HG03159 (cell line): ENCODE measurements around the gene OGN.

Source experiments
- ATAC-seq: cut with Tn5 transposase; IDR thresholded peaks from one replicate; pipeline ENCODE4 v1.9.1; 2021; ENCODE audit warnings: mild to moderate bottlenecking, moderate library complexity; ENCODE audit not compliant: unreplicated experiment

The OGN gene

DNA sequence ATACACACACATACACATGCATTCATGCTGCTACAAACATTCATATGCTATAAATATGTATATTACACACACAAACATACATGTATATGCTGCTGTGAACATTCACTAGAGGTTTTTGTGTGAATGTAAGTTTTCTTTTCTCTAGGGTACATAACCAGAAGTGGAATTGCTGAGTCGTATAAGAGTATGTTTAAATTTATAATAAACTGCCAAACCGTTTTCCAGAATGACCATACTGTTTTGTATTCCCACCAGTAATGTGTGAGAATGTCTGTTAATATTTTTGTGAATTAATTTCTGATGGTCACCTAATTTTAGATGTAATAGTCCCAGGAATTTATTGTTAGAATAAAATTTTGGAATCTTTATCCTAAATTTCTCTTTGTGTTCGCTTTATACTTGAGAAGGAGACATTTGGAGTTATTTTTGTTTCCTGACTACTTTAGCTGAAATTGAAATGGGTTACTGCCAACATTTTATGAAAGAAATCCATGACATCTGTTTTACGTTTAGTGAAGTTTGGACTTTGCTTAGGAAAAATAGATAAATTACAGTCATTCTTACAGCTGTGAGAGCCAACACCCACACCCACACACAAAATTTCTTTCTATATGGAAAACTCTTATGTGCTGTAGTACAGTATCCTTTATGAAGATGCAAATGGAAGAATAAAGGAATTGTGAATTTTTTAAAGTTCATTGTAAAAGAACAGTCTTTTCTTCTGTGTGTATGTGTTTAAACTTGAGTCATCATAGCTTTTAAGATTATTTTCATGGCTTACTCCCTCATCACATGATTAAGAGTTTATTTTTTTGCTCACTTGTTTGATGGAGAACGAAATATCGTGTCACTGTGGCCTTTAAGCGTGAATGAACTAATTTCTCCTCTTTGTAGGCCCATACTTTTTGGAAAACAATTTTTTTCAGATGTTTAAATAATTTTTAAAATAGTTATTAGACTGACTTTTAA, 54.3 kb downstream of the OGN start:
- no peak for ATAC-seq

DNA sequence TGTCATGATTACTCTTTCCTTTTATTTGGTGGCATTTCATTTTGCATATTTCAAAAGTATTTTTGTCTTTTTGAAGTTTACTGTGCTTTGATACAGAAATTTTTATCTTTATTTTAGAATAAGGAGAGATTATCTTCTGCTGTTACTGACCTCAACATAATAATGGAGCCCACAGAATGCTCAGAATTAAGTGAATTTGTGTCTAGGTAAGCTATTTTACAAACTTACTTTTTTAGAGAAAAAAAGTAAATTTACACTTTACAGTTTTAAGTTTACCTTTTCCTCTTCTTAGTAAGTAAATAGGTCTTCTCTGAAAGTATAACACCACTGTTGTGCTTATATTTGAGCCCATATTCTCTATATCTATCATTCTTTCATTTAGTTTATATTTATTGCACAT, 58.8 kb downstream of the OGN start:
- no peak for ATAC-seq

DNA sequence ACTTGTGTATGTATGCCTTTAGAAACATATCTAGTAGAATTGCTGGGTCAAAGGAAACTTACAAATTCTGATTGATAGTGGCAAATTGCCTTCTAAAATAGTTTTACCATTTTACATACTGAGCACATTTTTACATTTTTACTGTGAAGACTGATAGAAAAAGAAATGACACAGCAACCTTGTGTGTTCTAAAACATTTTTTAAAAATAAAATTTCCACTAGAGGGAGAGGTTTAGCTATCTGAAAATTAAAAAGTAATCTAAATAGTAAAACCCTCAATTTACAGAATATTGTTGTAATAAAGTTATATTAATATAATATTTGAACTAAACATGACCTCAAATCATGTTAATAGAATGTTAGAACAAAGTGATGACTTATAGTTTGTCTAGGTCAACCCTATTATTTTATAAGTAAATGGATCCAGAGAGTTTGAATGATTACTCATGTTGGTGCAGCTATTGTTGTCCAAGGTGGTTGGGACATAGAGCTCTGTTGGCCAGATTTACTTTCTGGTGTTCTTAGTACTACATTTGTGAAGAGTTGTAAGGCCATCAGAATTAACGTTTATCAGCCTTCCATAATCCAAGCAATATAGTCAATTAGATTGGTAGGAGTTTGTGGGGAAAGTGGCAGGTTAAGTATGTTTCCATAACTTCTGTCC, 61.4 kb downstream of the OGN start:
- no peak for ATAC-seq

DNA sequence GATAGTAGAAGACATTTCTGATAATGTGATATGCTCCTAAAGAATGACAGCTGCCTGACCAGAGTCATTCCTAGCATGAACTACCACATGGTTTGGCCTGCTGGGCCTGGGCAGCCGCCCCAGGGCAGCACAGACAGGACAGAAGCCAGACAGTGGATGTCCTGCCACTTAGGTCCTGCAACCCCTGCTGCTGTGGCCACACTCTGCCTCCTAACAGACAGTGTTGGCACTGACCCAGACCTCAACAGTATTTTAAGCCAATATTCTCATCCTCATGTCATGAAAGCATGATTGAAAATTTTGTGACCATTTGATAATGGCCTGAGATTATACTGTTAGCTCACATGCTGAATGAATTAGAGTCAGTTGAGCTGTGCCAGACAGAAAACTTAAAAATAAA, 62.8 kb downstream of the OGN start:
- no peak for ATAC-seq

DNA sequence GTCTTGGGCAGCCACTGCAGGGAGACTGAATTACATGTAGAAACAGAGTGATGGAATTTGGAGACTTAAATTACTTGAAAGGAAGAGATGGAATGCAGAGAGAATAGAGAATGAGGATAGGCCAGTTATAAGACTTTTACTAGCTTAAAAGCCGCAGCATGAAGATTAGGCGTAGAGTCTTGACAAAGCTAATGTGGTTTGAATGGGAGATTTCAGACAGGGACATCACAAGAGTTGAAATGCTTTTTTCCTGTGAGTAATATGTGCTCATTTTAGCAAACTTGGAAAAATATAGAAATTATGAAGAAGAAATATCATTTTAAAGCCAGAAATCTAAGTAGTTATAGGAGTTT, 71.1 kb downstream of the OGN start:
- ATAC-seq = no peak
